ENCODE measurements around the gene FAT2.

GRCh38 chr5:151620461-151620840, 29.3 kb upstream of the FAT2 start:
- TF ChIP-seq, protein P1, sequence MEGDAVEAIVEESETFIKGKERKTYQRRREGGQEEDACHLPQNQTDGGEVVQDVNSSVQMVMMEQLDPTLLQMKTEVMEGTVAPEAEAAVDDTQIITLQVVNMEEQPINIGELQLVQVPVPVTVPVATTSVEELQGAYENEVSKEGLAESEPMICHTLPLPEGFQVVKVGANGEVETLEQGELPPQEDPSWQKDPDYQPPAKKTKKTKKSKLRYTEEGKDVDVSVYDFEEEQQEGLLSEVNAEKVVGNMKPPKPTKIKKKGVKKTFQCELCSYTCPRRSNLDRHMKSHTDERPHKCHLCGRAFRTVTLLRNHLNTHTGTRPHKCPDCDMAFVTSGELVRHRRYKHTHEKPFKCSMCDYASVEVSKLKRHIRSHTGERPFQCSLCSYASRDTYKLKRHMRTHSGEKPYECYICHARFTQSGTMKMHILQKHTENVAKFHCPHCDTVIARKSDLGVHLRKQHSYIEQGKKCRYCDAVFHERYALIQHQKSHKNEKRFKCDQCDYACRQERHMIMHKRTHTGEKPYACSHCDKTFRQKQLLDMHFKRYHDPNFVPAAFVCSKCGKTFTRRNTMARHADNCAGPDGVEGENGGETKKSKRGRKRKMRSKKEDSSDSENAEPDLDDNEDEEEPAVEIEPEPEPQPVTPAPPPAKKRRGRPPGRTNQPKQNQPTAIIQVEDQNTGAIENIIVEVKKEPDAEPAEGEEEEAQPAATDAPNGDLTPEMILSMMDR (IDR thresholded peaks at IDR 0.05), result no peak
- TF ChIP-seq POLR2A (IDR thresholded peaks at IDR 0.05), result no peak

All from right lobe of liver (tissue), 4 donors.